ENCODE data around the gene ACOXL. TPM values are rescaled to one million over a fixed set of nuclear protein-coding genes. Genes with fewer than 3 reads are reported as not detected.

Gene ACOXL
- total and polyA plus RNA-seq, 2 of the 8 experiments (the other 6 are each of a cell fraction or from before 2014, with no cell fraction given): 11.4 to 20.6 TPM

DNA sequence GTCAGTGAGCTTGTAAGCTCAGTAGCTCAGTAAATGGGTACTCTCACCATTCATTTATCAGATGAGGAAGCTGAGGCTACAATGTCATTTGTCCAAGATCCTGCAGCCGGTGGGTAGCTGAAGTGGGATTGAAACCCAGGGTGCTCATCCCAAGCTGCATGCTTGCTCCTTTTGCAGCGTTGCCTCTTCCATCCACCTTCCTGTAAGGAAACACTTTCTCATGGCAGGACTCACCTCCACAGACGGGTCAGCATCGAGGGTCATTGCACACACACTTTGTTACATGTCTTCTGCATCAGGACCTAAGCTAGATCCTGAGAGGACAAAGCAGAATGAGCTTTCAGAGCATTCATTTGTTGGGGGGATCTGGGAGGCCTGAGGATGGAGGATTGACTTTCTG is 60.7 kb downstream of the ACOXL start (continued):
- TF ChIP-seq RNF2 (IDR thresholded peaks at IDR 0.05; ENCODE audit: borderline replicate concordance, low read depth, low read length, missing control alignments, poor library complexity, severe bottlenecking): no peak
- no peak for TF ChIP-seq FOSL1 (IDR thresholded peaks at IDR 0.05; ENCODE audit: insufficient read depth, low read depth, low read length)
- TF ChIP-seq PHF8 (conservative IDR thresholded peaks at IDR 0.05; ENCODE audit: low read depth, low read length): no peak
- no peak for TF ChIP-seq CEBPB (IDR thresholded peaks at IDR 0.05; ENCODE audit: low read depth, low read length)
